Colon (tissue), 2 donors: Measurements from ENCODE around the gene GP1BB.

ENCODE experiments used
- FAIRE-seq: peaks from 2 replicates; lab custom pipeline; 2012; peaks lifted over from hg19 to GRCh38; lab: Jason Lieb, UNC
- donor health status: control.
- donor health status: control.

GP1BB gene

GRCh38 chr22:19742160-19743066, 19.1 kb downstream of the GP1BB start:
- FAIRE-seq, result no peak

- no peak for FAIRE-seq
Observed at GRCh38 chr22:19743081-19743480, 19.7 kb downstream of the GP1BB start.

GRCh38 chr22:19743651-19744050, 20.3 kb downstream of the GP1BB start:
- FAIRE-seq, result no peak

- FAIRE-seq, result no peak
Observed at GRCh38 chr22:19744350-19745006, 21.1 kb downstream of the GP1BB start.

- FAIRE-seq, result no peak
Observed at GRCh38 chr22:19745155-19746101, 22.1 kb downstream of the GP1BB start.

- FAIRE-seq, result no peak
Observed at GRCh38 chr22:19746726-19747125, 23.4 kb downstream of the GP1BB start.

- FAIRE-seq, result no peak
Observed at GRCh38 chr22:19747551-19747950, 24.2 kb downstream of the GP1BB start.

- FAIRE-seq, result no peak
Observed at GRCh38 chr22:19748139-19748538, 24.8 kb downstream of the GP1BB start.

GRCh38 chr22:19748991-19749664, 25.8 kb downstream of the GP1BB start:
- FAIRE-seq, result no peak

GRCh38 chr22:19749876-19750275, 26.5 kb downstream of the GP1BB start:
- no peak for FAIRE-seq

- FAIRE-seq, result no peak
Observed at GRCh38 chr22:19750507-19751490, 27.5 kb downstream of the GP1BB start.

- FAIRE-seq, result no peak
Observed at GRCh38 chr22:19751497-19752245, 28.3 kb downstream of the GP1BB start.

- FAIRE-seq, result no peak
Observed at GRCh38 chr22:19753090-19753842, 29.9 kb downstream of the GP1BB start.

- FAIRE-seq, result no peak
Observed at GRCh38 chr22:19753996-19754700, 30.8 kb downstream of the GP1BB start.

- FAIRE-seq, result no peak
Observed at GRCh38 chr22:19754701-19755144, 31.4 kb downstream of the GP1BB start.

- FAIRE-seq, result no peak
Observed at GRCh38 chr22:19755145-19755710, 31.9 kb downstream of the GP1BB start.

- no peak for FAIRE-seq
Observed at GRCh38 chr22:19755722-19756287, 32.5 kb downstream of the GP1BB start.
